ENCODE data around the gene BRWD1.
"Not testable (repeated sequence)": the region's sequence is repeated elsewhere in the genome, so short reads cannot be mapped to it uniquely, and the experiment has no call there.

The BRWD1 gene

GRCh38 chr21:39224930-39225329 is 88.5 kb downstream of the BRWD1 start:
- H3K36me3 ChIP-seq (ENCODE audit: insufficient read depth, insufficient read length, low read length): peaks cover 56% of the 10 kb centered on the region
- no peak for DNase-seq (ENCODE audit: low read depth, low spot score)
- H3K9me3 ChIP-seq (ENCODE audit: insufficient read depth, low read length): no peaks in the 10 kb centered on the region
- H3K4me1 ChIP-seq (ENCODE audit: insufficient read depth, insufficient read length): no peaks in the 10 kb centered on the region
- TF ChIP-seq YY1 (IDR thresholded peaks at IDR 0.05; ENCODE audit: insufficient read depth, insufficient read length): no peak
- no peak for TF ChIP-seq SUZ12 (IDR thresholded peaks at IDR 0.05; ENCODE audit: extremely low read depth, insufficient read depth, insufficient read length)
- no peaks in the 10 kb centered on the region for H3K27me3 ChIP-seq (ENCODE audit: insufficient read depth, insufficient read length)
- no peak overlapping the region for H3K4me3 ChIP-seq (ENCODE audit: insufficient read length, low read depth)
- no peak overlapping the region for H3K9ac ChIP-seq (ENCODE audit: insufficient read length, low read depth)

DNA sequence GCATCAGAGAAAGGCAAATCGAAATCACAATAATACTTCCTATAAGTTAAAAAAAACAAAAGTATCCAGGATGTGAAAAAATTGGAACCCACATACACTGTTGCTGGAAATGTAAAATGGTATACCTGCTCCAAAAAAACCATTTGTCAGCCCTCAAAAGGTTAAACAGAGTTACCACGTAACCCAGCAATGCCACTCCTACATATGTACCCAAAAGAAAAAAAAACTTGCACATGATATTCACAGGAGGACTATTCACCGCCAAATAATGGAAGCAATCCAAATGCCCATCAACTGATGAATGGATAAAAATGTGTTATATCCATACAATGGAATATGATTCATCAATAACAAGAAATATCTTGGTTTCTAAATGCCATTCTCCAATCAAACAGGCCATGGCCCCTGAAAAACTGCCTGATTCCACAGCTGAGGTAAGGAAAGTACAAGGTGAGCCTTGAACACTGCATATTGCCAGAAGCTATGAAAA is 91.4 kb downstream of the BRWD1 start:
- no peak for DNase-seq (ENCODE audit: low read depth, low spot score)
- TF ChIP-seq YY1 (IDR thresholded peaks at IDR 0.05; ENCODE audit: insufficient read depth, insufficient read length): no peak
- TF ChIP-seq ZNF274 (IDR thresholded peaks at IDR 0.05; ENCODE audit: low read depth, low read length): no peak
- no peak for TF ChIP-seq SUZ12 (IDR thresholded peaks at IDR 0.05; ENCODE audit: extremely low read depth, insufficient read depth, insufficient read length)
- Histone ChIP-seq H3K36me3 (ENCODE audit: insufficient read depth, insufficient read length, low read length) (peaks cover 55% of the 10 kb centered on the region), H3K27me3 (ENCODE audit: insufficient read depth, insufficient read length) (no peaks in the 10 kb centered on the region), H3K4me1 (ENCODE audit: insufficient read depth, insufficient read length) (no peaks in the 10 kb centered on the region), H3K9me3 (ENCODE audit: insufficient read depth, low read length) (no peaks in the 10 kb centered on the region), H3K9ac (ENCODE audit: insufficient read length, low read depth) (no peak overlapping the region), H3K4me3 (ENCODE audit: insufficient read length, low read depth) (no peak overlapping the region)

DNA sequence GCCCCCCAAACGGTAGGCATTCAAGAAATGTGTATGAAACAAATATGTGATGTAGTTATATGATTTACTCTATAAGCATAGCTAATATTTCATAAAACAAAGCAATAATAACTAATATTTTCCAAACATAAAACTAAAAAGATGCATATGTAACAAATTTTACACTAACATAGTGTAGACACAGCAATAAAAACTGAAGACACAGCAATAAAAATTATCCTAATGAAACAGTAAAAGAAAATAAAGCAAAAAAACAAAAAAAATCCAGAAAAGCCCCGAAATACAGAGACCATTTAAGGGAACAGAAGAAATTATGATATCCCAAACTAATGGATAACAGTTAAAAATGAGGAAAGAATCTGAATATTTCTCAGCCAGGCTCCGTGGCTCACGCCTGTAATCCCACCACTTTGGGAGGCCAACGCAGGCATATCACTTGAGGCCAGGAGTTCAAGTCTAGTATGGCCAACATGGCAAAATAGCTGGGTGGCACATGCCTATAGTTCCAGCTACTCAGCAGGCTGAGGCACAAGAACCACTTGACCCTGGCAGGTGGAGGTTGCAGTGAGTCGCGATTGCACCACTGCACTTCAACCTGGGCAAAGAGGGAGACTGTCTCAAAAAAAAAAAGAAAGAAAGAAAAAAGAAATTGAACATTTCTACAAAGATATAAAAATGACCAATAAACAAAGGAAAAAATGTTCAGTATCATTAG is 92.0 kb downstream of the BRWD1 start:
- H3K4me1 ChIP-seq (ENCODE audit: insufficient read depth, insufficient read length): no peaks in the 10 kb centered on the region
- TF ChIP-seq ZNF274 (IDR thresholded peaks at IDR 0.05; ENCODE audit: low read depth, low read length) (no peak), YY1 (IDR thresholded peaks at IDR 0.05; ENCODE audit: insufficient read depth, insufficient read length) (no peak), SUZ12 (IDR thresholded peaks at IDR 0.05; ENCODE audit: extremely low read depth, insufficient read depth, insufficient read length) (no peak)
- no peaks in the 10 kb centered on the region for H3K27me3 ChIP-seq (ENCODE audit: insufficient read depth, insufficient read length)
- H3K9ac ChIP-seq (ENCODE audit: insufficient read length, low read depth): no peak overlapping the region
- no peak overlapping the region for H3K4me3 ChIP-seq (ENCODE audit: insufficient read length, low read depth)
- DNase-seq (ENCODE audit: low read depth, low spot score): no peak
- no peaks in the 10 kb centered on the region for H3K9me3 ChIP-seq (ENCODE audit: insufficient read depth, low read length)
- H3K36me3 ChIP-seq (ENCODE audit: insufficient read depth, insufficient read length, low read length): peaks cover 54% of the 10 kb centered on the region

DNA sequence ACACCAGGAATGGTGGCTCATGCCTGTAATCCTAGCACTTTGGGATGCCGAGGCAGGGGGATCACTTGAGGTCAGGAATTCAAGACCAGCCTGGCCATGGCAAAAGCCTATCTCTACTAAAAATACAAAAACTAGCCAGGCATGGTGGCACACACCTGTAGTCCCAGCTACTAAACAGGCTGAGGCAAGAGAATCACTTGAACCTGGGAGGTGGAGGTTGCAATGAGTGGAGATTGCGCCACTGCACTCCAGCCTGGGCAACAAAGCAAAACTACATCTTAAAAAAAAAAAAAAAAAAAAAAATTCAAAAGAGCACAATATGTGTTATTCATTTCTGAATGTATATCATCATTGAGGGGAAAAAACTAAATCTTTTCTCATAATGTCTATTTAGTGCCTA is 92.6 kb downstream of the BRWD1 start:
- not testable (repeated sequence) for H3K4me3 ChIP-seq (ENCODE audit: insufficient read length, low read depth); H3K9me3 ChIP-seq (ENCODE audit: insufficient read depth, low read length); H3K4me1 ChIP-seq (ENCODE audit: insufficient read depth, insufficient read length); H3K9ac ChIP-seq (ENCODE audit: insufficient read length, low read depth); DNase-seq (ENCODE audit: low read depth, low spot score); H3K27me3 ChIP-seq (ENCODE audit: insufficient read depth, insufficient read length)
- peaks cover 56% of the 10 kb centered on the region for H3K36me3 ChIP-seq (ENCODE audit: insufficient read depth, insufficient read length, low read length)

DNA sequence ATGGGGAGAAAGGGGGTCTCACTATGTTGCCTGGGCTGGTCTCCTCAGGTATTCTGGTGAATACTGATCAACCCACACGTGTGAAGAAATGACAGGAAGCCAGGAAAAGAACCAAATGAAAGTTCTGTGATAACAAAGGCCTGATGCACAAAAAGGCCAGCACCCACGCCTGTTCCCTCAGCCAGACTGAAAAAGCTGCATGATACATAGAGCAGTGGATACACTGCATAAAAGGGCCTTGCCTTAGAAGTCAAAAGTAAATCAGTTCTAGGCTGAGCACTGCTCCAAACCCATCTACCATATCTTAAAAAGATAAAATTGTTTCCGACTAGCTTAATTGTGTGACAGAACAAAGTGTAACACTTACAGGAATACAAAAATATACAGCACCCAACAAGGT is 93.3 kb downstream of the BRWD1 start:
- H3K4me1 ChIP-seq (ENCODE audit: insufficient read depth, insufficient read length): no peaks in the 10 kb centered on the region
- H3K27me3 ChIP-seq (ENCODE audit: insufficient read depth, insufficient read length): no peaks in the 10 kb centered on the region
- DNase-seq (ENCODE audit: low read depth, low spot score): no peak
- no peak overlapping the region for H3K9ac ChIP-seq (ENCODE audit: insufficient read length, low read depth)
- no peak overlapping the region for H3K4me3 ChIP-seq (ENCODE audit: insufficient read length, low read depth)
- no peaks in the 10 kb centered on the region for H3K9me3 ChIP-seq (ENCODE audit: insufficient read depth, low read length)
- TF ChIP-seq ZNF274 (IDR thresholded peaks at IDR 0.05; ENCODE audit: low read depth, low read length) (no peak), SUZ12 (IDR thresholded peaks at IDR 0.05; ENCODE audit: extremely low read depth, insufficient read depth, insufficient read length) (no peak), YY1 (IDR thresholded peaks at IDR 0.05; ENCODE audit: insufficient read depth, insufficient read length) (no peak)
- peaks cover 63% of the 10 kb centered on the region for H3K36me3 ChIP-seq (ENCODE audit: insufficient read depth, insufficient read length, low read length)

GRCh38 chr21:39218082-39218409 is 95.4 kb downstream of the BRWD1 start:
- Histone ChIP-seq H3K9me3 (ENCODE audit: insufficient read depth, low read length) (no peaks in the 10 kb centered on the region), H3K36me3 (ENCODE audit: insufficient read depth, insufficient read length, low read length) (peaks cover 65% of the 10 kb centered on the region), H3K27me3 (ENCODE audit: insufficient read depth, insufficient read length) (no peaks in the 10 kb centered on the region), H3K4me3 (ENCODE audit: insufficient read length, low read depth) (no peak overlapping the region), H3K9ac (ENCODE audit: insufficient read length, low read depth) (no peak overlapping the region), H3K4me1 (ENCODE audit: insufficient read depth, insufficient read length) (no peaks in the 10 kb centered on the region)
- no peak for DNase-seq (ENCODE audit: low read depth, low spot score)
- TF ChIP-seq ZNF274 (IDR thresholded peaks at IDR 0.05; ENCODE audit: low read depth, low read length) (no peak), SUZ12 (IDR thresholded peaks at IDR 0.05; ENCODE audit: extremely low read depth, insufficient read depth, insufficient read length) (no peak), YY1 (IDR thresholded peaks at IDR 0.05; ENCODE audit: insufficient read depth, insufficient read length) (no peak)

DNA sequence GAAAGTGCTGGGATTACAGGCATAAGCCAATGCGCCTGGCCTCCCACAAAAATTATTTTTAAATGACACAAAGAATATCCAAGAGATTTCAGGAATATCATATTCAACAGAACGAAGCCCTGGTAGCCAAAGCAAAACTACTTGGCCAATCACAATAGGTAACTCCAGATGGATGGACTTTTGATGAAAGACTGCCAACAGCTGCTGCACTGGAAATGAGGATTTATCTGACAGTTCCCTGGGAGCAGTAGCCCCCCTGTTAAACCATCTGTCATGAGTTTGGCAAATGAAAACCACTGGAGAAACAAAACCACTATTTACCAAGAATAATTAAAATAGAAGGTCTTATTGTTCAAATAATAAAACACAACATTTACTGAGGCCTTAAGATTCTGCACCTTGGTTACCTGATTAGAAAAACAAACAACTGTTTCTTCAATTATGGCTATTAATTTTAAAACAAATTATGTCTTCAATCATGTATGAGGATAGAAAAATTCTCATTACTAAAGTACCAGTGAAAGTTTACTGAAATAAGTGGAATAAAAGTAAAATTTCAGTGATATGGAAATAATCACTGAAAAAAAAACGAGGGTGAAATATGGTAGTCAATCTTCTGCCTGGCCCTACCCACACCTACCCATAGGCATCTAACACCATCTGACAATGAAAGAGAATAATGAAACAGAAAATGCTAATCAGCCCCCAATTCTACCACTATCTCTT is 95.9 kb downstream of the BRWD1 start:
- H3K27me3 ChIP-seq (ENCODE audit: insufficient read depth, insufficient read length): no peaks in the 10 kb centered on the region
- no peak for TF ChIP-seq ZNF274 (IDR thresholded peaks at IDR 0.05; ENCODE audit: low read depth, low read length)
- TF ChIP-seq YY1 (IDR thresholded peaks at IDR 0.05; ENCODE audit: insufficient read depth, insufficient read length): no peak
- no peak for TF ChIP-seq SUZ12 (IDR thresholded peaks at IDR 0.05; ENCODE audit: extremely low read depth, insufficient read depth, insufficient read length)
- no peak overlapping the region for H3K9ac ChIP-seq (ENCODE audit: insufficient read length, low read depth)
- no peaks in the 10 kb centered on the region for H3K9me3 ChIP-seq (ENCODE audit: insufficient read depth, low read length)
- no peak for DNase-seq (ENCODE audit: low read depth, low spot score)
- H3K36me3 ChIP-seq (ENCODE audit: insufficient read depth, insufficient read length, low read length): peaks cover 69% of the 10 kb centered on the region
- no peak overlapping the region for H3K4me3 ChIP-seq (ENCODE audit: insufficient read length, low read depth)
- no peaks in the 10 kb centered on the region for H3K4me1 ChIP-seq (ENCODE audit: insufficient read depth, insufficient read length)

Measured in NT2/D1 (cell line).